ENCODE measurements around the gene ST3GAL3. TPM values are rescaled to one million over a fixed set of nuclear protein-coding genes. Genes with fewer than 3 reads are reported as not detected.

Gene ST3GAL3
- total RNA-seq, 1 donor from 2014 or later = 11.4 TPM

- Histone ChIP-seq H3K27ac (ENCODE audit: low read depth, low read length) (no peak overlapping the region), H3K27me3 (ENCODE audit: insufficient read depth, low read length) (no peaks in the 10 kb centered on the region), H3K4me3 (ENCODE audit: insufficient read depth, low read depth, low read length) (no peak overlapping the region), H3K4me2 (ENCODE audit: low read length) (peak overlapping the region; percentile 85), H3K9ac (ENCODE audit: low read length) (no peak overlapping the region), H4K20me1 (ENCODE audit: insufficient read depth, low read length) (peaks cover 8% of the 10 kb centered on the region), H3K36me3 (ENCODE audit: insufficient read depth, low read length) (no peaks in the 10 kb centered on the region), H3K9me3 (ENCODE audit: insufficient read depth, low read depth, low read length) (no peaks in the 10 kb centered on the region), H2AFZ (ENCODE audit: low read depth, low read length) (no peak overlapping the region), H3K4me1 (ENCODE audit: insufficient read depth, low read length) (peaks cover 27% of the 10 kb centered on the region), H3K79me2 (ENCODE audit: insufficient read depth, low read length) (no peaks in the 10 kb centered on the region)
- Mint-ChIP-seq H3K27me3 (ENCODE audit: low read depth, unreplicated experiment) (peaks cover 2% of the 10 kb centered on the region), H3K36me3 (ENCODE audit: low read depth, unreplicated experiment) (peaks cover 9% of the 10 kb centered on the region), H3K4me1 (ENCODE audit: low read depth, unreplicated experiment) (peaks cover 23% of the 10 kb centered on the region), H3K4me3 (ENCODE audit: unreplicated experiment) (no peak overlapping the region), H3K27ac (ENCODE audit: unreplicated experiment) (no peak overlapping the region), H3K9me3 (ENCODE audit: unreplicated experiment) (peaks cover 5% of the 10 kb centered on the region)
- TF ChIP-seq, protein P1, sequence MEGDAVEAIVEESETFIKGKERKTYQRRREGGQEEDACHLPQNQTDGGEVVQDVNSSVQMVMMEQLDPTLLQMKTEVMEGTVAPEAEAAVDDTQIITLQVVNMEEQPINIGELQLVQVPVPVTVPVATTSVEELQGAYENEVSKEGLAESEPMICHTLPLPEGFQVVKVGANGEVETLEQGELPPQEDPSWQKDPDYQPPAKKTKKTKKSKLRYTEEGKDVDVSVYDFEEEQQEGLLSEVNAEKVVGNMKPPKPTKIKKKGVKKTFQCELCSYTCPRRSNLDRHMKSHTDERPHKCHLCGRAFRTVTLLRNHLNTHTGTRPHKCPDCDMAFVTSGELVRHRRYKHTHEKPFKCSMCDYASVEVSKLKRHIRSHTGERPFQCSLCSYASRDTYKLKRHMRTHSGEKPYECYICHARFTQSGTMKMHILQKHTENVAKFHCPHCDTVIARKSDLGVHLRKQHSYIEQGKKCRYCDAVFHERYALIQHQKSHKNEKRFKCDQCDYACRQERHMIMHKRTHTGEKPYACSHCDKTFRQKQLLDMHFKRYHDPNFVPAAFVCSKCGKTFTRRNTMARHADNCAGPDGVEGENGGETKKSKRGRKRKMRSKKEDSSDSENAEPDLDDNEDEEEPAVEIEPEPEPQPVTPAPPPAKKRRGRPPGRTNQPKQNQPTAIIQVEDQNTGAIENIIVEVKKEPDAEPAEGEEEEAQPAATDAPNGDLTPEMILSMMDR (IDR thresholded peaks at IDR 0.05; ENCODE audit: insufficient read depth, low read depth, low read length) = no peak
- no peak for TF ChIP-seq EZH2 (IDR thresholded peaks at IDR 0.05; ENCODE audit: insufficient read depth, low read length)
- FAIRE-seq = no peak
- DNase-seq (ENCODE audit: low read depth) = no peak
These were observed 224.7 kb downstream of the ST3GAL3 start for GRCh38 chr1:43931711-43932660.

DNA sequence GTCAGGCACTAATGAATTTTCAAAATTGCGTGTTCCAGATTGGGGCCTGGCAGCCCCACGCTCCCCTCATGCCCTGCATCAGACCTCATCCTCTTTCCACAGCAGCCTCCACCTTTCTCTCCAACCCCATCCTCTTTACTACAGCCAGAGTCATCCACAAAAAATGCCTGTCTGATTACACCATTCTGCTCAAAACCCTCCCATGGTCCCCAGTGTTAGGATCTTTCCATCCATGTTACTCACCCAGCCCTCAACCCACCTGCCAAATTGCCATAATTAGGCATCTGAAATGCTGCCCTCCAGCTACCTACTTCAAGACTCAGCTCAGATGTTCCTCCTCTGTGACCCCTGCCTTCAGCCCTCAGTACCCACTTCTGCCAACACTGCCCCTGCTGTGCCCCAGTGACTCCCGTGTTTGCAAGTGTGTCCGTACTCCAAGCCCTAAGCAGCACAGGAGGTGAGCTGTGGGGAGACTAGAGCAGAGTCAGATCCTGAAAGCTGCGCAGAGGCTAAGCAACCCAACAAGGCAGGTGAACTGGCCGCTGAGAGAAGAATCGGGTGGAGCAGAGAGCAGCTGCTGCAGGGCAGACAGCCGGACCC lies 225.6 kb downstream of the ST3GAL3 start:
- Histone ChIP-seq H3K9me3 (ENCODE audit: insufficient read depth, low read depth, low read length) (no peaks in the 10 kb centered on the region), H3K9ac (ENCODE audit: low read length) (peak overlapping the region; percentile 64), H3K36me3 (ENCODE audit: insufficient read depth, low read length) (no peaks in the 10 kb centered on the region), H3K4me3 (ENCODE audit: insufficient read depth, low read depth, low read length) (peak overlapping the region; percentile 15), H3K79me2 (ENCODE audit: insufficient read depth, low read length) (no peaks in the 10 kb centered on the region), H3K4me1 (ENCODE audit: insufficient read depth, low read length) (peaks cover 27% of the 10 kb centered on the region), H3K27ac (ENCODE audit: low read depth, low read length) (no peak overlapping the region), H4K20me1 (ENCODE audit: insufficient read depth, low read length) (peaks cover 10% of the 10 kb centered on the region), H3K27me3 (ENCODE audit: insufficient read depth, low read length) (no peaks in the 10 kb centered on the region), H2AFZ (ENCODE audit: low read depth, low read length) (peak overlapping the region; percentile 69), H3K4me2 (ENCODE audit: low read length) (peak overlapping the region; percentile 85)
- H3K36me3 Mint-ChIP-seq (ENCODE audit: low read depth, unreplicated experiment) = peaks cover 7% of the 10 kb centered on the region
- TF ChIP-seq, protein P1 (IDR thresholded peaks at IDR 0.05; ENCODE audit: insufficient read depth, low read depth, low read length) = no peak
- no peak for TF ChIP-seq EZH2 (IDR thresholded peaks at IDR 0.05; ENCODE audit: insufficient read depth, low read length)
- peaks cover 5% of the 10 kb centered on the region for H3K9me3 Mint-ChIP-seq (ENCODE audit: unreplicated experiment)
- FAIRE-seq = no peak
- DNase-seq (ENCODE audit: low read depth) = peak; percentile 53
- peak overlapping the region; percentile 61 for H3K4me3 Mint-ChIP-seq (ENCODE audit: unreplicated experiment)
- peaks cover 18% of the 10 kb centered on the region for H3K4me1 Mint-ChIP-seq (ENCODE audit: low read depth, unreplicated experiment)
- H3K27ac Mint-ChIP-seq (ENCODE audit: unreplicated experiment) = no peak overlapping the region
- H3K27me3 Mint-ChIP-seq (ENCODE audit: low read depth, unreplicated experiment) = peaks cover 4% of the 10 kb centered on the region

Data from astrocyte (in vitro differentiated cells and primary cell).